ENCODE data around the gene SUPT6H.

SUPT6H gene

DNA sequence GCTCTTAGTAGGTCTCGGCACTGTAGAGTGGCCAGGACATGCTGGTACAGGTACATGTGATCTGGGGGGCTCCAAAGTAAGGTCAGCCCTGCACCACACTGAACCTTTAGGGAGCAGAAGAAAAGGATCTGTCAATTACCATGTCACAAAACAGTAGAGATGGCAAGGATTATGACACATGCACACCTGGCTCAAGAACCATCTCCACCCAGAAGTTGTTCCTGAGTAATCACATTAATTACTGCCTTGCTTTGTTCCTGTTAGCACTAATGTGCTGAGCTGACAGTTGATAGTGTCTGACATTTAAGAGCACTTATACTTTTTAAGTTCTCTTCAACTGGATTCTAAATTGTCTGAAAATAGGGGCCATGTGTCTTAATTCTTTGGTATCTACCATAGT, 26.5 kb upstream of the SUPT6H start (continued):
- TF ChIP-seq, protein P1, sequence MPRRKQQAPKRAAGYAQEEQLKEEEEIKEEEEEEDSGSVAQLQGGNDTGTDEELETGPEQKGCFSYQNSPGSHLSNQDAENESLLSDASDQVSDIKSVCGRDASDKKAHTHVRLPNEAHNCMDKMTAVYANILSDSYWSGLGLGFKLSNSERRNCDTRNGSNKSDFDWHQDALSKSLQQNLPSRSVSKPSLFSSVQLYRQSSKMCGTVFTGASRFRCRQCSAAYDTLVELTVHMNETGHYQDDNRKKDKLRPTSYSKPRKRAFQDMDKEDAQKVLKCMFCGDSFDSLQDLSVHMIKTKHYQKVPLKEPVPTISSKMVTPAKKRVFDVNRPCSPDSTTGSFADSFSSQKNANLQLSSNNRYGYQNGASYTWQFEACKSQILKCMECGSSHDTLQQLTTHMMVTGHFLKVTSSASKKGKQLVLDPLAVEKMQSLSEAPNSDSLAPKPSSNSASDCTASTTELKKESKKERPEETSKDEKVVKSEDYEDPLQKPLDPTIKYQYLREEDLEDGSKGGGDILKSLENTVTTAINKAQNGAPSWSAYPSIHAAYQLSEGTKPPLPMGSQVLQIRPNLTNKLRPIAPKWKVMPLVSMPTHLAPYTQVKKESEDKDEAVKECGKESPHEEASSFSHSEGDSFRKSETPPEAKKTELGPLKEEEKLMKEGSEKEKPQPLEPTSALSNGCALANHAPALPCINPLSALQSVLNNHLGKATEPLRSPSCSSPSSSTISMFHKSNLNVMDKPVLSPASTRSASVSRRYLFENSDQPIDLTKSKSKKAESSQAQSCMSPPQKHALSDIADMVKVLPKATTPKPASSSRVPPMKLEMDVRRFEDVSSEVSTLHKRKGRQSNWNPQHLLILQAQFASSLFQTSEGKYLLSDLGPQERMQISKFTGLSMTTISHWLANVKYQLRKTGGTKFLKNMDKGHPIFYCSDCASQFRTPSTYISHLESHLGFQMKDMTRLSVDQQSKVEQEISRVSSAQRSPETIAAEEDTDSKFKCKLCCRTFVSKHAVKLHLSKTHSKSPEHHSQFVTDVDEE (CRISPR knock-in tag; IDR thresholded peaks at IDR 0.05): no peak
- TF ChIP-seq GLIS3 (CRISPR knock-in tag; IDR thresholded peaks at IDR 0.05) (no peak), OSR1 (CRISPR knock-in tag; IDR thresholded peaks at IDR 0.05) (no peak), BACH2 (CRISPR knock-in tag; IDR thresholded peaks at IDR 0.05; ENCODE audit: borderline replicate concordance) (no peak)
- TF ChIP-seq, protein P2, sequence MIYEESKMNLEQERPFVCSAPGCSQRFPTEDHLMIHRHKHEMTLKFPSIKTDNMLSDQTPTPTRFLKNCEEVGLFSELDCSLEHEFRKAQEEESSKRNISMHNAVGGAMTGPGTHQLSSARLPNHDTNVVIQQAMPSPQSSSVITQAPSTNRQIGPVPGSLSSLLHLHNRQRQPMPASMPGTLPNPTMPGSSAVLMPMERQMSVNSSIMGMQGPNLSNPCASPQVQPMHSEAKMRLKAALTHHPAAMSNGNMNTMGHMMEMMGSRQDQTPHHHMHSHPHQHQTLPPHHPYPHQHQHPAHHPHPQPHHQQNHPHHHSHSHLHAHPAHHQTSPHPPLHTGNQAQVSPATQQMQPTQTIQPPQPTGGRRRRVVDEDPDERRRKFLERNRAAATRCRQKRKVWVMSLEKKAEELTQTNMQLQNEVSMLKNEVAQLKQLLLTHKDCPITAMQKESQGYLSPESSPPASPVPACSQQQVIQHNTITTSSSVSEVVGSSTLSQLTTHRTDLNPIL (CRISPR knock-in tag; IDR thresholded peaks at IDR 0.05; ENCODE audit: low read depth): no peak
- TF ChIP-seq, protein P3, sequence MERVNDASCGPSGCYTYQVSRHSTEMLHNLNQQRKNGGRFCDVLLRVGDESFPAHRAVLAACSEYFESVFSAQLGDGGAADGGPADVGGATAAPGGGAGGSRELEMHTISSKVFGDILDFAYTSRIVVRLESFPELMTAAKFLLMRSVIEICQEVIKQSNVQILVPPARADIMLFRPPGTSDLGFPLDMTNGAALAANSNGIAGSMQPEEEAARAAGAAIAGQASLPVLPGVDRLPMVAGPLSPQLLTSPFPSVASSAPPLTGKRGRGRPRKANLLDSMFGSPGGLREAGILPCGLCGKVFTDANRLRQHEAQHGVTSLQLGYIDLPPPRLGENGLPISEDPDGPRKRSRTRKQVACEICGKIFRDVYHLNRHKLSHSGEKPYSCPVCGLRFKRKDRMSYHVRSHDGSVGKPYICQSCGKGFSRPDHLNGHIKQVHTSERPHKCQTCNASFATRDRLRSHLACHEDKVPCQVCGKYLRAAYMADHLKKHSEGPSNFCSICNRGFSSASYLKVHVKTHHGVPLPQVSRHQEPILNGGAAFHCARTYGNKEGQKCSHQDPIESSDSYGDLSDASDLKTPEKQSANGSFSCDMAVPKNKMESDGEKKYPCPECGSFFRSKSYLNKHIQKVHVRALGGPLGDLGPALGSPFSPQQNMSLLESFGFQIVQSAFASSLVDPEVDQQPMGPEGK (CRISPR knock-in tag; IDR thresholded peaks at IDR 0.05; ENCODE audit: borderline replicate concordance): no peak

DNA sequence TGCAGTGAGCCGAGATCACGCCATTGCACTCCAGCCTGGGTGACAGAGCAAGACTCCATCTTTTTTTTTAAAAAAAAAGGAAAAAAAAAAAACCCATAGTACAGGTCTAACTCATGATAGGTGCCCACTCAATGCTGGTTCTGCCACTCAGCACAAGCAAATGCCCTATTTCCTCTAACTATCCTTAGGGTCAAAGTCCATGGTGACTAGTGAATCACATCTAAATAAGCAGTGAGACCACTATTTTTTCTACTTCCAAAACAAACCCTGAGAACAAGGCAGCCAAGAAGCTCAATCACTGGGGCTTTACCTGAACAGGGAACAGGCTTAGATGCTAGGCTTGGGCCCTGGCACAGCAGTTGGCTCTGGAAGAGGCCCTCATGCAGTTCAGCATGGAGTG, 20.4 kb upstream of the SUPT6H start:
- ATAC-seq: no peak
- no peak for TF ChIP-seq GLIS3 (CRISPR knock-in tag; IDR thresholded peaks at IDR 0.05)
- no peak for TF ChIP-seq ZFP3 (CRISPR knock-in tag; IDR thresholded peaks at IDR 0.05)
- TF ChIP-seq PPARA (CRISPR knock-in tag; IDR thresholded peaks at IDR 0.05; ENCODE audit: borderline replicate concordance): no peak
- no peak for TF ChIP-seq RARB (CRISPR knock-in tag; IDR thresholded peaks at IDR 0.05)
- TF ChIP-seq, protein P1 (CRISPR knock-in tag; IDR thresholded peaks at IDR 0.05): no peak
- no peak for TF ChIP-seq ZNF565 (CRISPR knock-in tag; conservative IDR thresholded peaks at IDR 0.05; ENCODE audit: low read depth)
- no peak for TF ChIP-seq SNAI2 (CRISPR knock-in tag; IDR thresholded peaks at IDR 0.05)
- TF ChIP-seq BACH2 (CRISPR knock-in tag; IDR thresholded peaks at IDR 0.05; ENCODE audit: borderline replicate concordance): no peak
- TF ChIP-seq TOX (CRISPR knock-in tag; IDR thresholded peaks at IDR 0.05; ENCODE audit: borderline replicate concordance): no peak
- TF ChIP-seq, protein P4, sequence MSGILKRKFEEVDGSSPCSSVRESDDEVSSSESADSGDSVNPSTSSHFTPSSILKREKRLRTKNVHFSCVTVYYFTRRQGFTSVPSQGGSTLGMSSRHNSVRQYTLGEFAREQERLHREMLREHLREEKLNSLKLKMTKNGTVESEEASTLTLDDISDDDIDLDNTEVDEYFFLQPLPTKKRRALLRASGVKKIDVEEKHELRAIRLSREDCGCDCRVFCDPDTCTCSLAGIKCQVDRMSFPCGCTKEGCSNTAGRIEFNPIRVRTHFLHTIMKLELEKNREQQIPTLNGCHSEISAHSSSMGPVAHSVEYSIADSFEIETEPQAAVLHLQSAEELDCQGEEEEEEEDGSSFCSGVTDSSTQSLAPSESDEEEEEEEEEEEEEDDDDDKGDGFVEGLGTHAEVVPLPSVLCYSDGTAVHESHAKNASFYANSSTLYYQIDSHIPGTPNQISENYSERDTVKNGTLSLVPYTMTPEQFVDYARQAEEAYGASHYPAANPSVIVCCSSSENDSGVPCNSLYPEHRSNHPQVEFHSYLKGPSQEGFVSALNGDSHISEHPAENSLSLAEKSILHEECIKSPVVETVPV (CRISPR knock-in tag; IDR thresholded peaks at IDR 0.05): no peak
- TF ChIP-seq, protein P2 (CRISPR knock-in tag; IDR thresholded peaks at IDR 0.05; ENCODE audit: low read depth): no peak
- no peak for TF ChIP-seq ARNTL (CRISPR knock-in tag; IDR thresholded peaks at IDR 0.05; ENCODE audit: borderline replicate concordance, low read depth)
- TF ChIP-seq ISL1 (CRISPR knock-in tag; IDR thresholded peaks at IDR 0.05): no peak
- TF ChIP-seq TCF4 (CRISPR knock-in tag; IDR thresholded peaks at IDR 0.05; ENCODE audit: borderline replicate concordance): no peak
